GM10248 (cell line): Measurements from ENCODE around the gene SMARCD3.

Source experiments
- CTCF ChIA-PET: fragments of 300-600 bp; sonication (Branson Sonifier 250); formaldehyde crosslinking; extraction: SDS; loops from one replicate; lab custom pipeline; 2021; ENCODE audit warnings: antibody characterized with exemption; lab: Yijun Ruan, JAX
- POLR2A ChIA-PET: fragments of 350-650 bp; sonication (Branson Sonifier 250); formaldehyde crosslinking; extraction: SDS; loops from one replicate; lab custom pipeline; 2020; ENCODE audit warnings: antibody characterized with exemption; lab: Yijun Ruan, JAX
- DNase-seq: peaks from one replicate; pipeline ENCODE4 v3.0.0; 2012; ENCODE audit errors: extremely low spot score
- TF ChIP-seq, protein P1 (sequence below): IDR thresholded peaks from 2 replicates; pipeline ENCODE4 v1.5.1; 2012; ENCODE audit warnings: mild to moderate bottlenecking, low read depth; ENCODE audit errors: extremely low read depth, missing control alignments, control extremely low read depth

Gene SMARCD3

DNA sequence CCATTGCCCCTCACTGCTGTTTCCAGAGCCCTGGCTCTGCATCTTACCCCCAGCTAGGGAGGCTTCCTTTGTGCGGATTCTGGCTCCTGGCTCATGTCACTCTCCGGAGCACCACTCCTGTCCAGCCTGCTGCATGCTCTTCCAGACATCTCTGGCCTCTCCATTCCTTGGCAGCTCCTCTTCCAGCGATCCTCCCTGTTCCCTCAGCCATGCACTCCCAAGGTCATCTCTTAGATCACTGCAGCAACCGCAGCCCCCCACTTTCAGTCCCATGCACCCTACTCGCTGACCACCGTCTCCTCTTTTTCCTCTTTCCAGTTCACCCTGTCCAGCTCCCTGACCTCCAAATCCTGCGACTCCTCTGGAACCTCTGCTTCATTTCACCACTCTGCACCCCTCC lies 6.9 kb upstream of the SMARCD3 start:
- no peak for DNase-seq
- ChIA-PET CTCF (interaction anchor here (1.6 to 4.5 kb wide), 3 partner anchors 8 to 12 kb away, joined by 4 to 28 read pairs (median 7); no protein-coding TSS in a partner anchor), POLR2A (no interaction called here)
- TF ChIP-seq, protein P1, sequence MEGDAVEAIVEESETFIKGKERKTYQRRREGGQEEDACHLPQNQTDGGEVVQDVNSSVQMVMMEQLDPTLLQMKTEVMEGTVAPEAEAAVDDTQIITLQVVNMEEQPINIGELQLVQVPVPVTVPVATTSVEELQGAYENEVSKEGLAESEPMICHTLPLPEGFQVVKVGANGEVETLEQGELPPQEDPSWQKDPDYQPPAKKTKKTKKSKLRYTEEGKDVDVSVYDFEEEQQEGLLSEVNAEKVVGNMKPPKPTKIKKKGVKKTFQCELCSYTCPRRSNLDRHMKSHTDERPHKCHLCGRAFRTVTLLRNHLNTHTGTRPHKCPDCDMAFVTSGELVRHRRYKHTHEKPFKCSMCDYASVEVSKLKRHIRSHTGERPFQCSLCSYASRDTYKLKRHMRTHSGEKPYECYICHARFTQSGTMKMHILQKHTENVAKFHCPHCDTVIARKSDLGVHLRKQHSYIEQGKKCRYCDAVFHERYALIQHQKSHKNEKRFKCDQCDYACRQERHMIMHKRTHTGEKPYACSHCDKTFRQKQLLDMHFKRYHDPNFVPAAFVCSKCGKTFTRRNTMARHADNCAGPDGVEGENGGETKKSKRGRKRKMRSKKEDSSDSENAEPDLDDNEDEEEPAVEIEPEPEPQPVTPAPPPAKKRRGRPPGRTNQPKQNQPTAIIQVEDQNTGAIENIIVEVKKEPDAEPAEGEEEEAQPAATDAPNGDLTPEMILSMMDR: no peak

DNA sequence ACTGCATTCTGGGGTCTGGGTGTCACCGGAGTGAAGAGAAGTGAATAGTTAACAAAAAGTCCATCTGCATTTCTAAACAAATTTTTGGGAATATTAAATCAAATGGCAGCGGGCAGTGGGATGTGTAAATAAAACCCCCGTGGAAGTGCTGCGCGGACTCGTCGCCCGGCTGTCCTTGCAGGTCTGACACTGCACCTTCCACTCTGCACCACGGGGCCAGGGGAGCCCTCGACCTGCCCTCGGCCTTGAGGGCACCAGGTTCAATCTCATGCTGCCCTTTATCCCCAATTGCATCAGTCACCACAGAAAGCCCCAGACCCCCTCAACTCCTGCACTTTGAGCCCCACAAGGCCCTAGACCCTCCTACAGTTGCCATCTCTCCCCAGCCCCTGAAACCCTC lies 6.4 kb upstream of the SMARCD3 start:
- CTCF ChIA-PET: interaction anchor here (4.5 kb wide), 1 partner anchor 11 kb away, joined by 28 read pairs; no protein-coding TSS in a partner anchor
- TF ChIP-seq, protein P1: no peak
- no peak for DNase-seq
- POLR2A ChIA-PET: no interaction called here

DNA sequence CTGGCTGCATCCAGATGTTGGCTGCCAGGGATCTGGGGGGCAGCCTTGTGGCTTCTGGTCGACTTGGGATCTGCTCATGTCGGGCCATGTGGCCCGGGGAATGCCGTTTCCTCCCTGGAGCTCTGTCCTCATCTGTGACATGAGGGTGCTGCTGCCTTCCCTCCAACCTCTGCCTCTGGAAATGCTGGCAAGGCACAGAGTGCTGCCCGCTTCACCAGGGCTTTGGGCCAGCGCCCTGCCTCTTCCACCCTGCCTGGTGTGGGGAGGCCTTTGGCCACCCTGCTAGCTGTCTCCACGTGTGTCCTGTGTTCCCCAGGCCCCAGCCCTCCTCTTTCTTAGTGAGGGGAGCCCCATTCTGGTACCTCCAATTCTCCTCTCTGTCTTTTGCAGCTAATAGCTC lies 5.8 kb upstream of the SMARCD3 start:
- DNase-seq: no peak
- POLR2A ChIA-PET: no interaction called here
- CTCF ChIA-PET: interaction anchor here (4.5 kb wide), 1 partner anchor 10 kb away, joined by 28 read pairs; no protein-coding TSS in a partner anchor
- TF ChIP-seq, protein P1: no peak

DNA sequence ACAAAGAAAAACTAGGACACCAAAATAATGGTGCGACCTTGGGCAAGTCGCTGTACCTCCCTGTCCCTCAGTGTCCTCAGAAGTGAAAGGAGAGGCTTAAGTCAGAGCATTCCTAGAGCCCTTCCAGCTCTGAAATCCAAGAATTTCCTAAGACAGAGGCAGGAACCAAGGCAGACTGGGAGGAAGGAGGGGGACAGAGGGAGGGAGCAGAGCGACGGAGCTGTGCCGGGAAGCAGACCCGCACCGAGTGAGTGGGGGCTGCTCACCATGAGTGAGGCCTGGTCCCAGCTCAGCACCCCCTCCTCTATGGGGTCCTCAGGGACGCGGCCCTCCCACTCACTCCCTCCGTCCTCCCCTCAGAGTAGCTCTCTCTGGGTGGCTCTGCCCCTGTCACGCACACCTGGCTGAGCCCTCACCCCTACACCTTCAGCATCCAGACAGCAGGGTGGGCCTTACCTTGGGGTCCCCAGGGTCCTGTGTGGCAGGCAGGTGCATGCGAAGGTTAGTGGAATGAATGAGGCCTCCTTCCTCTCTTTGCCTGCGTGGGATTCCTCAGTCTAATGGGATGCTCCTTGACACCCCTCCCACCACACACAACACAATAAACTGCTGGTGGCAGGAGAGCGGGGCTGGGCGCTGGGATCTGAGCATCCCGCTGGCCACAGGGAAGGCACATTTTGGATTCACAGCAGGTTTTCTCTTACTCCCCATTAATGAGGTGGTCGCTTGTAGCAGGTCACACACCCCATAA lies 4.6 kb upstream of the SMARCD3 start:
- ChIA-PET CTCF (interaction anchor here (1.6 kb wide), 1 partner anchor 9 kb away, joined by 9 read pairs; no protein-coding TSS in a partner anchor), POLR2A (no interaction called here)
- DNase-seq: no peak
- TF ChIP-seq, protein P1: no peak

DNA sequence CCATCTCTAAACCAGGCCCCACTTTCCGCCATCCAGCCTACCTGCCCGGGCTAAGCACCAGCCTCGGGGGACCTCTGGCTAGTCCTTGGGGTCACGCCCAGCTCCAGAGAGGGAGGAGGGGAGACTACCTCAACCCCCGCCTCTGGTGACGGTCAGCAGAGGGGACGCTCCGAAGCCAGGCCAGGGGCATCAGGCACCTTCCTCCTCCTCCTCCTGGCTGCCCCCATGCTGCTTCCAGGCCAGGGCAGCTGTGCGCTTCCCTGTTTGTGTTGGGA lies 4.0 kb upstream of the SMARCD3 start:
- CTCF ChIA-PET: interaction anchor here (1.2 to 1.6 kb wide), 2 partner anchors 9 to 129 kb away, joined by 3 to 9 read pairs; no protein-coding TSS in a partner anchor

DNA sequence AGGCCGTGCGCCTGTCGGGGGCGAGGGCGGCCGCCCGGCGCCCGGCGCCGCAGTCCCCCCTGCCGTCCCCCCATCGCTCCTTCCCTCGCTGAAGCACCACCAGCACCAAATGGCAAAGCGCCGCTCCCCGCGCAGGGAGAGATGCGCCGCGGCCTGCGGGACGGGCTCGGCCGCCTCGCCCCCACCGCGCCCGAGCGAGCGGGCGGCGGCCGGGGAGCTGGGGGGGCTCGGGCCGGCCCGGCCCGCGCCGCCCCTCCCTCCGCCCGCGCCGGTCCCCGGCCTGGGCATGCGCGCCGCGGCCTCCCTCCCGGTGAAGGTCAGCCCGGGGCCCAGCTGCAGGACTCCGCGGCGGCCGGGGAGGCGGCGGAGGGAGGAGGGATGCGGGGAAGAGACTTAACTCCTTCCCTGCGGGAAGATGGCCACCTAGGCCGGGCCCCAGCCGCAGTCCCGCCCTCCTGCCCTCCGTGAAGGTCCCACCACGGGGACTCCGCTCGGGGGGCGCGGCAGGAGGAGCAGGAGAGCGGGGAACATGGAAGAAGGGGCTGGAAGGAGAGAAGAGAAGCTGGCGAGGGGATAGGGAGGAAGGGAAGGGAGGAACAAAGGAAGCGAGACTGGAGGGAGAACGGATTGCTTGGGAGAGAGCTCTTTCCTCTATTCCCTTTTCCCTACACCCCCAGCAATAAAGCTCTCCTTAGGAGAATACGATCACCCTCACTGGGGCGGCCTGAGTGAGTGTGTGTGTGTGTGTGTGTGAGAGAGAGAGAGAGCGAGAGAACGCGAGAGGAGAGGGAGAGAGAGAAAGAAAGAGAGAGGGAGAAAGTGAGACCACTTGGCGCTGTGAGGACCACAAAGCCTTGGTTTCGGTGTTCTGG lies 3.4 kb upstream of the SMARCD3 start:
- no peak for DNase-seq
- CTCF ChIA-PET: interaction anchor here (1.2 to 1.6 kb wide), 2 partner anchors 8 to 128 kb away, joined by 3 to 9 read pairs; no protein-coding TSS in a partner anchor
- TF ChIP-seq, protein P1: no peak
- POLR2A ChIA-PET: no interaction called here

More for the DNA sequence above, 4.0 kb upstream of the SMARCD3 start:
- DNase-seq: no peak
- POLR2A ChIA-PET: no interaction called here
- TF ChIP-seq, protein P1: no peak
